ENCODE measurements around the gene STAU1. TPM values are rescaled to one million over a fixed set of nuclear protein-coding genes. Genes with fewer than 3 reads are reported as not detected.

The STAU1 gene
- total RNA-seq, 4 donors from 2014 or later, result 64.2 to 79.8 (median 70.9) TPM

DNA sequence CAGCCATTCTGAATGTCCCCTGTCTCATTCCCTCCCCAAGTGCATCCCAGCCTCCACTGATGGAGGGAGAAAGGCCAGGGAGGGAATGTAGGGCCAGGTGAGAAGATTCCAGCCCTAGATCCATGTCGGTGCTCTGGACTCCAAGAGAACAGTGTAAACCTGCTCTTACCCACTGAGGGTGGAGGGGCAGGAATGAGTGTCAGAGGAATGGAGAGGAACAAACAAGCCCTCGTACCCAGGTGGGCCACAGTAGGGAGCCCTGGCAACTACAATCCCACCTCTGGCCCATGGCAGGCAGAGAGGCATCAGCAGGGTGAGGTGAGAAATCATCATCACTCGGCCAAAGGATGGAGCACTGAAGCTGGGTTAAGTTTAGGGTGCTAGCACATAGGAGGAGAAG lies 54.6 kb downstream of the STAU1 start:
- Histone ChIP-seq H3K36me3 (peaks cover 0 to 62% (median 0%) of the 10 kb centered on the region in 3 donors), H3K27ac (peak overlapping the region in 1 of 4 donors; percentile 21), H3K4me1 (peaks cover 0 to 13% (median 1%) of the 10 kb centered on the region in 4 donors), H3K27me3 (no peaks in the 10 kb centered on the region), H3K4me3 (no peak overlapping the region), H3K9me3 (no peaks in the 10 kb centered on the region)
- 77 to 82% methylated on average over 3 of the region's 3 CpGs for WGBS, 2 donors
- DNase-seq (ENCODE audit: low spot score in 2 of 2), result no peak
- no peak for TF ChIP-seq EP300 (IDR thresholded peaks at IDR 0.05)

DNA sequence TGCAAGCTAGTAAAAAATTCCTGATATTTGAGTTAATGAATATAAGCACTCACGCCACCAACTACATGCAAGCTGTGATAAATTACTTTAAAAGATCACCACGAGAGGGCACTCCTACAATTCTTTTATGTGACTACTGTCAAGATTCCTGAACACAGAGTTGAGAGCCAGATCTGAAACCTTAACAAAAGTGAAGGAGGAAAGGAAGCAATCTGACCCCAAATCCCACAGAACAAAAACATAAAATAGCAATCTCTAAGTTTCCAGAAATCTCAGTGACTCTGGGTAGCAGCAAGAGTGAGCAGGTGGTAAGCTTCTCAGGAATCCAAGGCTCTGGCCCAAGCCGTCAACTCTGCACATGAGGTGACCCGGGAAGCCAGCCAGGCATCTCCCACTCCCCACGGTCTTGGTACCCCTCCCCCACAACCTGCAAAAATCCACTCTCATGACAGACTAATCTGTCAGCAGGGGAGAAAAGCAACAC lies 55.1 kb downstream of the STAU1 start:
- Histone ChIP-seq H3K4me1 (peaks cover 0 to 13% (median 1%) of the 10 kb centered on the region in 4 donors), H3K27ac (no peak overlapping the region), H3K27me3 (no peaks in the 10 kb centered on the region), H3K36me3 (peaks cover 0 to 65% (median 0%) of the 10 kb centered on the region in 3 donors), H3K4me3 (no peak overlapping the region), H3K9me3 (no peaks in the 10 kb centered on the region)
- DNase-seq (ENCODE audit: low spot score in 2 of 2), result peak in 1 of 2 donors; percentile 66
- TF ChIP-seq EP300 (IDR thresholded peaks at IDR 0.05) (peak in 1 of 2 donors; percentile 14), CTCF (IDR thresholded peaks at IDR 0.05) (peak; percentile 46 to 79 (median 56)), POLR2A (IDR thresholded peaks at IDR 0.05) (no peak)
- WGBS, 2 donors, result 24 to 35% methylated on average over 5 of the region's 5 CpGs

GRCh38 chr20:49123982-49124381 lies 64.2 kb downstream of the STAU1 start:
- Histone ChIP-seq H3K36me3 (peaks cover 0 to 66% (median 13%) of the 10 kb centered on the region in 3 donors), H3K9me3 (no peaks in the 10 kb centered on the region), H3K27ac (no peak overlapping the region), H3K27me3 (no peaks in the 10 kb centered on the region), H3K4me3 (no peak overlapping the region), H3K4me1 (no peaks in the 10 kb centered on the region)
- no peak for TF ChIP-seq EP300 (IDR thresholded peaks at IDR 0.05)
- no peak for TF ChIP-seq POLR2A (IDR thresholded peaks at IDR 0.05)
- TF ChIP-seq CTCF (IDR thresholded peaks at IDR 0.05), result no peak
- no peak for DNase-seq (ENCODE audit: low spot score in 2 of 2)
- WGBS, 2 donors, result 97 to 98% methylated on average over 10 of the region's 10 CpGs

- TF ChIP-seq CTCF (IDR thresholded peaks at IDR 0.05), result no peak
- TF ChIP-seq POLR2A (IDR thresholded peaks at IDR 0.05), result no peak
- no peak for TF ChIP-seq EP300 (IDR thresholded peaks at IDR 0.05)
- no peak overlapping the region for H3K4me3 ChIP-seq
- no peak overlapping the region for H3K27ac ChIP-seq
- 93 to 95% methylated on average over 13 of the region's 13 CpGs for WGBS, 2 donors
- H3K9me3 ChIP-seq, result no peaks in the 10 kb centered on the region
- peaks cover 0 to 72% (median 21%) of the 10 kb centered on the region in 3 donors for H3K36me3 ChIP-seq
- no peaks in the 10 kb centered on the region for H3K4me1 ChIP-seq
- H3K27me3 ChIP-seq, result no peaks in the 10 kb centered on the region
- DNase-seq (ENCODE audit: low spot score in 2 of 2), result no peak
Observed at GRCh38 chr20:49122920-49123319, 65.2 kb downstream of the STAU1 start.

DNA sequence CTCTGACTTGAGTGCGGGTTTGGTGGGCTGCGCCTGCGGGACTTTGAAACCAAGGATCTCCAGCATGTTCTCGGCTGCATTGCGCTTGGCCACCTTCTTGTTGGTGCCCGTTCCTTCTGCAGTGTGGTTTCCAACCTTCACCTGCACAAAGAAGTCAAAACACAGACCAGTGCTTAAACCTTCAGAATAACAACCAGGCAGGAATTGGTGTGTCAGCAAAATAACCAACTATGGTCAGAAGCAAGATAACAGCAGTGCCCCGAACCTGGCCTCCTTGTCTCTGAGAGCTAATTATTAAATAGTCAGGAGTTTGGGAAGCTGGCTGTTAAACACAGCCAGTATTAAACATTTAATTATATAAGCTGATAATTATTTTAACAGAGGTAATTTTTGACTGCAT lies 68.1 kb downstream of the STAU1 start:
- 94 to 96% methylated on average over 4 to 7 of the region's 7 CpGs for WGBS, 2 donors
- Histone ChIP-seq H3K4me3 (no peak overlapping the region), H3K27ac (no peak overlapping the region), H3K36me3 (peaks cover 0 to 87% (median 35%) of the 10 kb centered on the region in 3 donors), H3K9me3 (no peaks in the 10 kb centered on the region), H3K4me1 (no peaks in the 10 kb centered on the region), H3K27me3 (no peaks in the 10 kb centered on the region)
- no peak for DNase-seq (ENCODE audit: low spot score in 2 of 2)
- TF ChIP-seq POLR2A (IDR thresholded peaks at IDR 0.05) (no peak), CTCF (IDR thresholded peaks at IDR 0.05) (no peak), EP300 (IDR thresholded peaks at IDR 0.05) (no peak)
